HG02798 (cell line): ENCODE data around the gene MGAT4B.
A peak's percentile ranks its signal among the peaks of the same experiment; 100 is the strongest.

Experiments
- ATAC-seq: cut with Tn5 transposase; IDR thresholded peaks from one replicate; pipeline ENCODE4 v1.9.1; 2021; ENCODE audit warnings: mild to moderate bottlenecking; ENCODE audit not compliant: unreplicated experiment, poor library complexity

MGAT4B gene

GRCh38 chr5:179814090-179814489 is 7.4 kb upstream of the MGAT4B start:
- ATAC-seq = no peak

GRCh38 chr5:179812997-179813607 is 6.4 kb upstream of the MGAT4B start:
- ATAC-seq = no peak

- no peak for ATAC-seq
Observed at GRCh38 chr5:179812135-179812825, 5.6 kb upstream of the MGAT4B start.

GRCh38 chr5:179805529-179806249 is 977 bp downstream of the MGAT4B start:
- ATAC-seq = peak; percentile 29

GRCh38 chr5:179805070-179805528 is 1.6 kb downstream of the MGAT4B start:
- ATAC-seq = no peak

GRCh38 chr5:179804555-179804947 is 2.1 kb downstream of the MGAT4B start:
- ATAC-seq = no peak

GRCh38 chr5:179803651-179804554 is 2.8 kb downstream of the MGAT4B start:
- no peak for ATAC-seq

GRCh38 chr5:179802950-179803562 is 3.6 kb downstream of the MGAT4B start:
- no peak for ATAC-seq

- ATAC-seq = no peak
Observed at GRCh38 chr5:179802207-179802883, 4.3 kb downstream of the MGAT4B start.

GRCh38 chr5:179801304-179802206 is 5.1 kb downstream of the MGAT4B start:
- ATAC-seq = peak; percentile 36

- no peak for ATAC-seq
Observed at GRCh38 chr5:179800696-179801201, 5.9 kb downstream of the MGAT4B start.

GRCh38 chr5:179800071-179800695 is 6.5 kb downstream of the MGAT4B start:
- ATAC-seq = no peak

GRCh38 chr5:179799644-179799973 is 7.1 kb downstream of the MGAT4B start:
- ATAC-seq = no peak

- ATAC-seq = no peak
Observed at GRCh38 chr5:179798771-179799643, 7.7 kb downstream of the MGAT4B start.

- no peak for ATAC-seq
Observed at GRCh38 chr5:179798144-179798770, 8.4 kb downstream of the MGAT4B start.

- no peak for ATAC-seq
Observed at GRCh38 chr5:179797741-179798140, 8.9 kb downstream of the MGAT4B start.
